HG03460 (cell line): ENCODE results near the gene GPX3.

Experiments used
- ATAC-seq: cut with Tn5 transposase; IDR thresholded peaks from one replicate; pipeline ENCODE4 v1.9.1; 2021; ENCODE audit not compliant: unreplicated experiment

The GPX3 gene

GRCh38 chr5:151033217-151033934 lies 13.0 kb downstream of the GPX3 start:
- no peak for ATAC-seq

GRCh38 chr5:151034422-151035379 lies 14.3 kb downstream of the GPX3 start:
- ATAC-seq, result no peak

- no peak for ATAC-seq
These were observed 16.2 kb downstream of the GPX3 start for GRCh38 chr5:151036556-151036955.

- ATAC-seq, result no peak
These were observed 17.4 kb downstream of the GPX3 start for GRCh38 chr5:151037561-151038411.

- no peak for ATAC-seq
These were observed 18.0 kb downstream of the GPX3 start for GRCh38 chr5:151038412-151038745.

GRCh38 chr5:151038801-151039238 lies 18.4 kb downstream of the GPX3 start:
- no peak for ATAC-seq

GRCh38 chr5:151039665-151040064 lies 19.3 kb downstream of the GPX3 start:
- no peak for ATAC-seq

- ATAC-seq, result no peak
These were observed 19.9 kb downstream of the GPX3 start for GRCh38 chr5:151040211-151040747.

- ATAC-seq, result no peak
These were observed 21.3 kb downstream of the GPX3 start for GRCh38 chr5:151041577-151042268.

GRCh38 chr5:151042453-151043093 lies 22.2 kb downstream of the GPX3 start:
- ATAC-seq, result no peak

GRCh38 chr5:151047814-151048425 lies 27.5 kb downstream of the GPX3 start:
- ATAC-seq, result peak; percentile 56

- no peak for ATAC-seq
These were observed 28.1 kb downstream of the GPX3 start for GRCh38 chr5:151048526-151048925.

- ATAC-seq, result peak; percentile 59
These were observed 30.9 kb downstream of the GPX3 start for GRCh38 chr5:151051066-151051930.

- no peak for ATAC-seq
These were observed 31.7 kb downstream of the GPX3 start for GRCh38 chr5:151051931-151052608.

- ATAC-seq, result no peak
These were observed 32.4 kb downstream of the GPX3 start for GRCh38 chr5:151052836-151053235.

- ATAC-seq, result no peak
These were observed 33.5 kb downstream of the GPX3 start for GRCh38 chr5:151053796-151054462.

GRCh38 chr5:151054709-151055108 lies 34.3 kb downstream of the GPX3 start:
- no peak for ATAC-seq
